ENCODE measurements around the gene TRAPPC2B.

The TRAPPC2B gene

GRCh38 chr19:57362997-57363687 is at the start of gene TRAPPC2B, which contains the start of gene ZNF547:
Gene TRAPPC2B (plus strand): TSS chr19:57363551. CDS start chr19:57364834, 1,283 bp downstream.
Gene ZNF547 (plus strand): TSS chr19:57363551. CDS start chr19:57368556, 5,005 bp downstream.
- peak; percentile 95 to 96 for DNase-seq (ENCODE audit: low read depth in 2 of 2)

GRCh38 chr19:57314146-57314545 is 49.2 kb upstream of the TRAPPC2B start:
- no peak for DNase-seq (ENCODE audit: low read depth in 2 of 2)

- DNase-seq (ENCODE audit: low read depth in 2 of 2), result no peak
These were observed 45.8 kb upstream of the TRAPPC2B start for GRCh38 chr19:57317503-57317902.

- no peak for DNase-seq (ENCODE audit: low read depth in 2 of 2)
These were observed 43.5 kb upstream of the TRAPPC2B start for GRCh38 chr19:57319869-57320179.

- DNase-seq (ENCODE audit: low read depth in 2 of 2), result peak; percentile 83 to 88
These were observed 42.9 kb upstream of the TRAPPC2B start, which contains the start of gene ZNF543 for GRCh38 chr19:57320180-57321084. Gene ZNF543 (plus strand): TSS chr19:57320472. CDS start chr19:57320854, 382 bp downstream.

GRCh38 chr19:57321116-57321515 is 42.2 kb upstream of the TRAPPC2B start:
- DNase-seq (ENCODE audit: low read depth in 2 of 2), result no peak

- no peak for DNase-seq (ENCODE audit: low read depth in 2 of 2)
These were observed 41.6 kb upstream of the TRAPPC2B start for GRCh38 chr19:57321751-57322150.

GRCh38 chr19:57324992-57325391 is 38.4 kb upstream of the TRAPPC2B start:
- DNase-seq (ENCODE audit: low read depth in 2 of 2), result no peak

GRCh38 chr19:57327993-57328392 is 35.4 kb upstream of the TRAPPC2B start:
- DNase-seq (ENCODE audit: low read depth in 2 of 2), result no peak

GRCh38 chr19:57334191-57334590 is 29.2 kb upstream of the TRAPPC2B start:
- DNase-seq (ENCODE audit: low read depth in 2 of 2), result no peak

- no peak for DNase-seq (ENCODE audit: low read depth in 2 of 2)
These were observed 24.5 kb upstream of the TRAPPC2B start for GRCh38 chr19:57338877-57339276.

- no peak for DNase-seq (ENCODE audit: low read depth in 2 of 2)
These were observed 20.8 kb upstream of the TRAPPC2B start for GRCh38 chr19:57342582-57342981.

- DNase-seq (ENCODE audit: low read depth in 2 of 2), result no peak
These were observed 15.2 kb upstream of the TRAPPC2B start for GRCh38 chr19:57348136-57348535.

- DNase-seq (ENCODE audit: low read depth in 2 of 2), result peak; percentile 67 to 68
These were observed 12.2 kb upstream of the TRAPPC2B start, which contains the start of gene ZNF304 for GRCh38 chr19:57350877-57351805. Gene ZNF304 (plus strand): TSS chr19:57351271. CDS start chr19:57351665, 394 bp downstream.

- no peak for DNase-seq (ENCODE audit: low read depth in 2 of 2)
These were observed 11.5 kb upstream of the TRAPPC2B start for GRCh38 chr19:57351867-57352266.

- no peak for DNase-seq (ENCODE audit: low read depth in 2 of 2)
These were observed 7.4 kb upstream of the TRAPPC2B start for GRCh38 chr19:57355916-57356315.

- DNase-seq (ENCODE audit: low read depth in 2 of 2), result no peak
These were observed 5.9 kb upstream of the TRAPPC2B start for GRCh38 chr19:57357406-57357805.

GRCh38 chr19:57359300-57359699 is 4.1 kb upstream of the TRAPPC2B start:
- DNase-seq (ENCODE audit: low read depth in 2 of 2), result no peak

GRCh38 chr19:57362419-57362818 is 932 bp upstream of the TRAPPC2B start:
- DNase-seq (ENCODE audit: low read depth in 2 of 2), result no peak

- DNase-seq (ENCODE audit: low read depth in 2 of 2), result no peak
These were observed 384 bp downstream of the TRAPPC2B start for GRCh38 chr19:57363688-57364181.

GRCh38 chr19:57366776-57367175 is 3.4 kb downstream of the TRAPPC2B start:
- no peak for DNase-seq (ENCODE audit: low read depth in 2 of 2)

Measured in stimulated activated CD4-positive, alpha-beta T cell treated with anti-CD3 and anti-CD28 coated beads, Interleukin-1b, Interleukin-23, amount 100 ng/mL, for 4 hours (primary cell).